GM12865 (cell line): ENCODE results near the gene DNASE1L1.

ENCODE experiments used
- DNase-seq: peaks from one replicate; pipeline ENCODE4 v3.0.0; 2010; ENCODE audit warnings: low read depth
- H3K4me3 ChIP-seq: 2 replicates; pipeline ENCODE4 v1.5.1; 2011; ENCODE audit warnings: mild to moderate bottlenecking, low read depth, low read length, control low read depth
- CTCF ChIP-seq: IDR thresholded peaks from 2 replicates; pipeline ENCODE4 v1.5.1; 2011; ENCODE audit warnings: low read length, control low read depth, low read depth, inconsistent platforms; ENCODE audit not compliant: insufficient read depth; ENCODE audit errors: missing control alignments

The DNASE1L1 gene

GRCh38 chrX:154436374-154436982 is 27.4 kb upstream of the DNASE1L1 start:
- DNase-seq, result peak; percentile 61
- H3K4me3 ChIP-seq, result peak overlapping the region; percentile 73
- TF ChIP-seq CTCF, result no peak

GRCh38 chrX:154435171-154435733 is 26.2 kb upstream of the DNASE1L1 start:
- DNase-seq, result no peak
- no peak for TF ChIP-seq CTCF

GRCh38 chrX:154434394-154435168 is 25.5 kb upstream of the DNASE1L1 start:
- H3K4me3 ChIP-seq, result no peak overlapping the region
- TF ChIP-seq CTCF, result no peak

More at GRCh38 chrX:154435171-154435733, 26.2 kb upstream of the DNASE1L1 start:
- H3K4me3 ChIP-seq, result no peak overlapping the region

GRCh38 chrX:154433605-154434004 is 24.6 kb upstream of the DNASE1L1 start:
- H3K4me3 ChIP-seq, result no peak overlapping the region
- DNase-seq, result no peak
- no peak for TF ChIP-seq CTCF

More at GRCh38 chrX:154434394-154435168, 25.5 kb upstream of the DNASE1L1 start:
- DNase-seq, result no peak

GRCh38 chrX:154432210-154432609 is 23.2 kb upstream of the DNASE1L1 start:
- TF ChIP-seq CTCF, result no peak
- DNase-seq, result no peak
- H3K4me3 ChIP-seq, result no peak overlapping the region

GRCh38 chrX:154431341-154431740 is 22.3 kb upstream of the DNASE1L1 start:
- no peak overlapping the region for H3K4me3 ChIP-seq
- no peak for DNase-seq
- TF ChIP-seq CTCF, result no peak
